ENCODE data around the gene BPIFB1. TPM values are rescaled to one million over a fixed set of nuclear protein-coding genes. Genes with fewer than 3 reads are reported as not detected.

BPIFB1 gene
- total RNA-seq, 4 donors from 2014 or later = 0.21 TPM; not detected in 3

DNA sequence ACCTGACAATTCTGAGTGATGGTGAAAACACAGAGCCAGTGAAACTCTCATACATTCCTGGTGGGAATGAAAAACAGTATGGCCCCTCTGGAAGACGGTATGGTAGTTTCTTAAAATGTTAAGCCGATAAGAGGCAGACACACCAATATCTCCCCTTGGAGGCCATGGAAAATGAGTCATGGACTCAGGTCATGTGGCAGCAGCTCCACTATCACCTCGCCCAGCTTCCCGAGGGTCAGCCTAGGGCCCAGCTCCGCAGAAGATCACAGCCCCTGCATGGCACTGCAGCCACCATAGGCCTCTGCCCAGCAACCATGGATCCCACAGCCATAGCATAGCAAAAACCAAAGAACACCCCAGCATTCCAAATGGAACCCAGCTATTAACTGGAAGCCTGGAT, 25.8 kb upstream of the BPIFB1 start:
- TF ChIP-seq, protein P1, sequence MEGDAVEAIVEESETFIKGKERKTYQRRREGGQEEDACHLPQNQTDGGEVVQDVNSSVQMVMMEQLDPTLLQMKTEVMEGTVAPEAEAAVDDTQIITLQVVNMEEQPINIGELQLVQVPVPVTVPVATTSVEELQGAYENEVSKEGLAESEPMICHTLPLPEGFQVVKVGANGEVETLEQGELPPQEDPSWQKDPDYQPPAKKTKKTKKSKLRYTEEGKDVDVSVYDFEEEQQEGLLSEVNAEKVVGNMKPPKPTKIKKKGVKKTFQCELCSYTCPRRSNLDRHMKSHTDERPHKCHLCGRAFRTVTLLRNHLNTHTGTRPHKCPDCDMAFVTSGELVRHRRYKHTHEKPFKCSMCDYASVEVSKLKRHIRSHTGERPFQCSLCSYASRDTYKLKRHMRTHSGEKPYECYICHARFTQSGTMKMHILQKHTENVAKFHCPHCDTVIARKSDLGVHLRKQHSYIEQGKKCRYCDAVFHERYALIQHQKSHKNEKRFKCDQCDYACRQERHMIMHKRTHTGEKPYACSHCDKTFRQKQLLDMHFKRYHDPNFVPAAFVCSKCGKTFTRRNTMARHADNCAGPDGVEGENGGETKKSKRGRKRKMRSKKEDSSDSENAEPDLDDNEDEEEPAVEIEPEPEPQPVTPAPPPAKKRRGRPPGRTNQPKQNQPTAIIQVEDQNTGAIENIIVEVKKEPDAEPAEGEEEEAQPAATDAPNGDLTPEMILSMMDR (IDR thresholded peaks at IDR 0.05) = no peak
- TF ChIP-seq POLR2A (IDR thresholded peaks at IDR 0.05) = no peak
- Histone ChIP-seq H3K4me1 (no peaks in the 10 kb centered on the region), H3K27me3 (no peaks in the 10 kb centered on the region), H3K4me3 (no peak overlapping the region), H3K9me3 (no peaks in the 10 kb centered on the region), H3K36me3 (no peaks in the 10 kb centered on the region), H3K27ac (no peak overlapping the region)
- intact Hi-C loops (cut with DNase I; ENCODE audit: low total_unique reads) = no loop called here
- no peak for DNase-seq

DNA sequence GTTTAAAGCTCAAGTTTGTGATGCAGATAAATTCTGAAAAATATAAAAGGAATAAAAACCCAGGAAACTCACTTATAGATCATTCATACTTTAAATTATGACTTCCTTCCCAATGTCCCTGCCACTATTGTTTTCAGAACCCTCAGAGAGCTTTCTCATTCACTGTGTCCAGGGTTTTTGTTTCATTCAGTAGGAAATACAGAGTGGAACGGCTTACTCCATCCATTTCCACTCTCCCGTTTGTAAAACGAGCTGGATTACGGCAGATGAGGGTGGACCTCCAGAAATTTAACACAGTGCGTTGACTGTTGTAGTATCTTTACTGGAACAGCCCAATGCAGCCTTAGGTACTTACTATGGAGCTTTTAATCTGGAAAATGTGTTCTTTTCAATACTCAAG, 23.6 kb upstream of the BPIFB1 start:
- Histone ChIP-seq H3K27me3 (no peaks in the 10 kb centered on the region), H3K4me3 (no peak overlapping the region), H3K9me3 (no peaks in the 10 kb centered on the region), H3K27ac (no peak overlapping the region), H3K4me1 (no peaks in the 10 kb centered on the region), H3K36me3 (no peaks in the 10 kb centered on the region)
- intact Hi-C loops (cut with DNase I; ENCODE audit: low total_unique reads) = no loop called here
- TF ChIP-seq, protein P1 (IDR thresholded peaks at IDR 0.05) = no peak
- no peak for TF ChIP-seq POLR2A (IDR thresholded peaks at IDR 0.05)
- DNase-seq = no peak

DNA sequence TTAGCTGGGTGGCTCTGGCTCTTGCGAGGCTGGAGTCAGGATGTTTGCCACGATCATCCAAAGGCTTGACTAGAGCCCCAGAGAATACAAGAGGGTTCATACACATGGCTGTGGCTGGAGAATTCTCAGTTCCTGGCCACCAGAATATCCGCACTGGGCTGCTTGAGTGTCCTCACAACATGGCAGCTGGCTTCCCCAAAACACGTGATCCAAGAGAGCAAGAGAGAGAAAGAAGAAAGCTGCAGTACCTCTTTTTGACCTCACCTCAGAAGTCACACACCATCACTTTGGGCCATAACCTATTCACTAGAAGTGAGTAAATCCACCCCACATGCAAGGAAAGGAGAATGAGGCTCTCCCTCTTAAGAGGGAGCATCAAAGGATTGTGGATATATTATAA, 21.5 kb upstream of the BPIFB1 start:
- Histone ChIP-seq H3K27me3 (no peaks in the 10 kb centered on the region), H3K4me3 (no peak overlapping the region), H3K36me3 (no peaks in the 10 kb centered on the region), H3K9me3 (no peaks in the 10 kb centered on the region), H3K4me1 (no peaks in the 10 kb centered on the region), H3K27ac (no peak overlapping the region)
- TF ChIP-seq, protein P1 (IDR thresholded peaks at IDR 0.05) = no peak
- TF ChIP-seq POLR2A (IDR thresholded peaks at IDR 0.05) = no peak
- intact Hi-C loops (cut with DNase I; ENCODE audit: low total_unique reads) = no loop called here
- DNase-seq = no peak

DNA sequence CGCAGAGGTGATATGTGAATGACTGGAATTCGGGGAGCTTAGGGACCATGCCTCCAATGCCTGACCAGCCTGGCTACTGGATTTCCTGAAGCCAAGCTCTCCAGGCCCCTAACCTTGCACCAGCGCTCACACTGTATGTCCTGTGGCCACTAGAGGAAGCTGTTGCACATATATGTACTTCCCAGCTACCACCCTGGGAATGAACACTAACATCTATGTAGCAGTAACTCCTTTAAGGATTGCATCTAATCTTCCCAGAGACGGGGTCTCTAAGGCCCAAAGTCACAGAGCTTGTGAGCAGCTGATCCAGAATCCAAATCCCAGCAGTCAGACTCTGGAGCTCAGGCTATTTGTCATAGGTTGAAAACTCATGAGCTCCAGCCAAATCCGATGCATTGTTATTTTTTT, 20.4 kb upstream of the BPIFB1 start:
- Histone ChIP-seq H3K27me3 (no peaks in the 10 kb centered on the region), H3K36me3 (no peaks in the 10 kb centered on the region), H3K4me3 (no peak overlapping the region), H3K27ac (no peak overlapping the region), H3K9me3 (no peaks in the 10 kb centered on the region), H3K4me1 (no peaks in the 10 kb centered on the region)
- intact Hi-C loops (cut with DNase I; ENCODE audit: low total_unique reads) = no loop called here
- DNase-seq = no peak
- no peak for TF ChIP-seq POLR2A (IDR thresholded peaks at IDR 0.05)
- TF ChIP-seq, protein P1 (IDR thresholded peaks at IDR 0.05) = no peak

DNA sequence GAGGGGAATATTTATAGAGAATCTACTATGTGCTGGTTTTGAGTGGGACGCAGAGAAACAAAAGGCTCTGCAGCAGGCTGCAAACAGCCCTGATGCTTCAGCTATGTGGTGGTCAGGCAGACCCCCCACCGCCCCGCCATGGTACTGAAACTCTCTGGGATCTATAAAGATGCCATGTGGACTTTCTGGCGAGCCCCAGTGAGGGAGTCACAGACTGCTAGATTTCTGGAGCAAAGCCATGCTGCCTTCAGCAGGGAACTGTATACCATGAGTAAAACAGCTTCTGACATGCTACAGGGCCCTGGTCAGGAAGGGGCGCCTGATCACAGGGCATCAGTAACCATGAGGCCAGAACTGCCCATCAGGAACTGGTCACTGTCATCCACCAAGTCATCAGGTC, 19.2 kb upstream of the BPIFB1 start:
- Histone ChIP-seq H3K36me3 (no peaks in the 10 kb centered on the region), H3K27ac (no peak overlapping the region), H3K4me1 (no peaks in the 10 kb centered on the region), H3K4me3 (no peak overlapping the region), H3K27me3 (no peaks in the 10 kb centered on the region), H3K9me3 (no peaks in the 10 kb centered on the region)
- DNase-seq = no peak
- intact Hi-C loops (cut with DNase I; ENCODE audit: low total_unique reads) = no loop called here
- TF ChIP-seq POLR2A (IDR thresholded peaks at IDR 0.05) = no peak
- TF ChIP-seq, protein P1 (IDR thresholded peaks at IDR 0.05) = no peak
